GM12878 (cell line): ENCODE results near the gene FAM210A. TPM values are rescaled to one million over a fixed set of nuclear protein-coding genes. Genes with fewer than 3 reads are reported as not detected.
A peak's percentile ranks its signal among the peaks of the same experiment; 100 is the strongest.

ENCODE experiments used
- ATF7 ChIP-seq: fragments of 450-650 bp; IDR thresholded peaks from 2 replicates; pipeline ENCODE4 v1.6.1; 2016; ENCODE audit warnings: low read depth, mild to moderate bottlenecking
- CBX5 ChIP-seq: sonication (generic); IDR thresholded peaks from 2 replicates; pipeline ENCODE4 v1.6.1; 2016; ENCODE audit warnings: low read depth, moderate library complexity, mild to moderate bottlenecking, inconsistent platforms
- CEBPB ChIP-seq, 2 experiments: fragments of 150-350 bp in 1 of 2; IDR thresholded peaks; 2 replicates each; pipeline ENCODE4 v1.6.1; 2012 to 2014; ENCODE audit warnings: low read depth in 2 of 2, low read length in 2 of 2, borderline replicate concordance in 1 of 2, inconsistent platforms in 1 of 2
- CHD2 ChIP-seq: IDR thresholded peaks from 2 replicates; pipeline ENCODE4 v1.6.1; 2011; ENCODE audit warnings: low read depth, low read length, improper control_type of control experiment, borderline replicate concordance
- HDAC6 ChIP-seq: fragments of 200-600 bp; sonication (generic); IDR thresholded peaks from one replicate; pipeline ENCODE4 v1.8.0; 2017; ENCODE audit warnings: antibody characterized with exemption; ENCODE audit not compliant: unreplicated experiment
- KDM1A ChIP-seq: fragments of 200-600 bp; sonication (generic); IDR thresholded peaks from 2 replicates; pipeline ENCODE4 v1.6.1; 2016; ENCODE audit warnings: borderline replicate concordance
- MAX ChIP-seq: IDR thresholded peaks from 2 replicates; pipeline ENCODE4 v1.6.1; 2012; ENCODE audit warnings: low read depth, low read length, improper control_type of control experiment
- MEF2B ChIP-seq: fragments of 450-650 bp; IDR thresholded peaks from 2 replicates; pipeline ENCODE4 v1.6.1; 2018; ENCODE audit warnings: mild to moderate bottlenecking, moderate library complexity; ENCODE audit not compliant: partially characterized antibody, poor library complexity, severe bottlenecking
- NFYB ChIP-seq: IDR thresholded peaks from 2 replicates; pipeline ENCODE4 v1.6.1; 2011; ENCODE audit warnings: low read depth, mild to moderate bottlenecking, low read length, improper control_type of control experiment, moderate library complexity; ENCODE audit not compliant: insufficient read depth
- NRF1 ChIP-seq: conservative IDR thresholded peaks from 2 replicates; pipeline ENCODE4 v1.6.1; 2011; ENCODE audit warnings: mild to moderate bottlenecking, low read depth, low read length, improper control_type of control experiment
- PAX5 ChIP-seq: IDR thresholded peaks from 2 replicates; pipeline ENCODE4 v1.6.1; 2011; ENCODE audit warnings: low read depth, low read length, borderline replicate concordance
- RAD21 ChIP-seq: IDR thresholded peaks from 2 replicates; pipeline ENCODE4 v1.6.1; 2011; ENCODE audit warnings: mild to moderate bottlenecking, low read depth, low read length, moderate library complexity; ENCODE audit not compliant: insufficient read depth
- RUNX3 ChIP-seq: IDR thresholded peaks from 2 replicates; pipeline ENCODE4 v1.6.1; 2012; ENCODE audit warnings: low read length, inconsistent platforms
- SUPT20H ChIP-seq: IDR thresholded peaks from 2 replicates; pipeline ENCODE4 v1.6.1; 2011; ENCODE audit warnings: low read depth, mild to moderate bottlenecking, low read length, moderate library complexity, borderline replicate concordance; ENCODE audit not compliant: control insufficient read depth
- ZBTB11 ChIP-seq: fragments of 450-650 bp; formaldehyde crosslinking; IDR thresholded peaks from 2 replicates; pipeline ENCODE4 v1.5.0; 2022; ENCODE audit warnings: mild to moderate bottlenecking, missing genetic modification characterization
- ZSCAN29 ChIP-seq: fragments of 450-650 bp; IDR thresholded peaks from 2 replicates; pipeline ENCODE4 v1.6.1; 2017; ENCODE audit warnings: mild to moderate bottlenecking, moderate library complexity
- polyA plus RNA-seq, 11 experiments: library from polyadenylated mRNA; depleted of rRNA in 4 of 11; unstranded in 6 of 11; stranded (reverse) in 5 of 11; fragments of >200 nt; fragmentation: Nextera tagmentation in 4 of 11; fragmentation: Illumina TruSeq in 1 of 11; extraction: Ambion mirVana in 4 of 11; extraction: Trizol in 1 of 11; gene quantifications; 1 replicate in 1 of 11; 2 replicates in 10 of 11; pipeline versions ENCODE4 v1.2.1 to v1.2.3, GENCODE V29; 2011 to 2016; ENCODE audit warnings: inconsistent platforms in 2 of 11, missing spikeins in 2 of 11, low read depth in 1 of 11
- total RNA-seq, 4 experiments: library from RNA; depleted of rRNA in 3 of 4; stranded (reverse); fragments of >200 nt in 3 of 4; fragmentation: Illumina TruSeq in 1 of 4; extraction: Trizol in 1 of 4; gene quantifications; 2 replicates each; pipeline versions ENCODE4 v1.2.1 to v1.2.3, GENCODE V29; 2013 to 2021
- TF ChIP-seq, protein P1 (sequence below): IDR thresholded peaks from 2 replicates; pipeline ENCODE4 v1.6.1; 2011; ENCODE audit warnings: mild to moderate bottlenecking, low read depth, low read length, moderate library complexity; ENCODE audit not compliant: insufficient replicate concordance
- TF ChIP-seq, protein P2 (sequence below): fragments of 450-650 bp; formaldehyde crosslinking; IDR thresholded peaks from 2 replicates; pipeline ENCODE4 v1.4.0; 2020; ENCODE audit warnings: mild to moderate bottlenecking, moderate library complexity
- TF ChIP-seq, protein P3 (sequence below): fragments of 450-650 bp; IDR thresholded peaks from 2 replicates; pipeline ENCODE4 v1.6.1; 2017; ENCODE audit warnings: mild to moderate bottlenecking

The FAM210A gene
- total and polyA plus RNA-seq, 10 of the 15 experiments (the other 5 are each of a cell fraction or from before 2014, with no cell fraction given): 10.3 to 56.3 (median 17.7) TPM

DNA sequence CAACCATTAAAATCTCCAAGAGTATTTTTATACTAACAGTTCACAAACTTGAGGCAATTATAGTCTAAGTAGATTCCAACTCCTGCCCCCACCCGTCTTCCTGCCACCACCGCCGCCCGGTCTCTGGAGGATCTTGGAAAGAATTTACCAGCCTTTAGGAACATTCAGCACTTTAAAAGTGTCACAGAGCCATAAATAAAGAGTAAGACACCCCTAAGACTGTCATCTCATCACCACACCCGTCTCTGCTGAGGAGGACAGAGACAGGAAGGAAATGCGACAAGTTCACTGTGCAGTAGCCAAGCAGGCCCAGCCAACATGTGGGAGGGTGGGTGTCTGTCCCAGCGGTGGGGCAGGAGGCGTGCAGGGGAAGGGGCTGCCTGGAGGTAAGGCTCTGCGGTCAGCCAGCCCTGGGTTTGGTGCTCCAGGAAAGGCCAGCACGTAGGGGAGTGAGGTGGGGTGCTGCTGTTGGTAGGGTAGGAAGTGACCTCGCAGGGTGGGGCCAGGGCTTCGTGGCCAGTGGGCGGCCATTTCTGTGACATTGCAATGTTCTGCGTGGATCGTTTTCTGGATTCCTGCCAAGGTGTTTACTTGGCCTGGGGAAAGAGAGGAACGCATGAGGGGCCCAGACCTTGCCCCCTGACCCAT lies 111.6 kb downstream of the FAM210A start (continued):
- TF ChIP-seq, protein P1, sequence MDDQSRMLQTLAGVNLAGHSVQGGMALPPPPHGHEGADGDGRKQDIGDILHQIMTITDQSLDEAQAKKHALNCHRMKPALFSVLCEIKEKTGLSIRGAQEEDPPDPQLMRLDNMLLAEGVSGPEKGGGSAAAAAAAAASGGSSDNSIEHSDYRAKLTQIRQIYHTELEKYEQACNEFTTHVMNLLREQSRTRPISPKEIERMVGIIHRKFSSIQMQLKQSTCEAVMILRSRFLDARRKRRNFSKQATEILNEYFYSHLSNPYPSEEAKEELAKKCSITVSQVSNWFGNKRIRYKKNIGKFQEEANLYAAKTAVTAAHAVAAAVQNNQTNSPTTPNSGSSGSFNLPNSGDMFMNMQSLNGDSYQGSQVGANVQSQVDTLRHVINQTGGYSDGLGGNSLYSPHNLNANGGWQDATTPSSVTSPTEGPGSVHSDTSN: no peak
- no peak for TF ChIP-seq RAD21
- no peak for TF ChIP-seq CBX5
- no peak for TF ChIP-seq NFYB
- peak; percentile 24 for TF ChIP-seq MEF2B
- no peak for TF ChIP-seq ATF7
- no peak for TF ChIP-seq NRF1
- TF ChIP-seq ZBTB11 (CRISPR knock-in tag): no peak
- TF ChIP-seq RUNX3: no peak
- no peak for TF ChIP-seq SUPT20H
- TF ChIP-seq, protein P2, sequence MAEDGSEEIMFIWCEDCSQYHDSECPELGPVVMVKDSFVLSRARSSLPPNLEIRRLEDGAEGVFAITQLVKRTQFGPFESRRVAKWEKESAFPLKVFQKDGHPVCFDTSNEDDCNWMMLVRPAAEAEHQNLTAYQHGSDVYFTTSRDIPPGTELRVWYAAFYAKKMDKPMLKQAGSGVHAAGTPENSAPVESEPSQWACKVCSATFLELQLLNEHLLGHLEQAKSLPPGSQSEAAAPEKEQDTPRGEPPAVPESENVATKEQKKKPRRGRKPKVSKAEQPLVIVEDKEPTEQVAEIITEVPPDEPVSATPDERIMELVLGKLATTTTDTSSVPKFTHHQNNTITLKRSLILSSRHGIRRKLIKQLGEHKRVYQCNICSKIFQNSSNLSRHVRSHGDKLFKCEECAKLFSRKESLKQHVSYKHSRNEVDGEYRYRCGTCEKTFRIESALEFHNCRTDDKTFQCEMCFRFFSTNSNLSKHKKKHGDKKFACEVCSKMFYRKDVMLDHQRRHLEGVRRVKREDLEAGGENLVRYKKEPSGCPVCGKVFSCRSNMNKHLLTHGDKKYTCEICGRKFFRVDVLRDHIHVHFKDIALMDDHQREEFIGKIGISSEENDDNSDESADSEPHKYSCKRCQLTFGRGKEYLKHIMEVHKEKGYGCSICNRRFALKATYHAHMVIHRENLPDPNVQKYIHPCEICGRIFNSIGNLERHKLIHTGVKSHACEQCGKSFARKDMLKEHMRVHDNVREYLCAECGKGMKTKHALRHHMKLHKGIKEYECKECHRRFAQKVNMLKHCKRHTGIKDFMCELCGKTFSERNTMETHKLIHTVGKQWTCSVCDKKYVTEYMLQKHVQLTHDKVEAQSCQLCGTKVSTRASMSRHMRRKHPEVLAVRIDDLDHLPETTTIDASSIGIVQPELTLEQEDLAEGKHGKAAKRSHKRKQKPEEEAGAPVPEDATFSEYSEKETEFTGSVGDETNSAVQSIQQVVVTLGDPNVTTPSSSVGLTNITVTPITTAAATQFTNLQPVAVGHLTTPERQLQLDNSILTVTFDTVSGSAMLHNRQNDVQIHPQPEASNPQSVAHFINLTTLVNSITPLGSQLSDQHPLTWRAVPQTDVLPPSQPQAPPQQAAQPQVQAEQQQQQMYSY: no peak
- TF ChIP-seq MAX: no peak
- TF ChIP-seq PAX5: peak; percentile 49; the same call in 1 of the 2 replicates
- TF ChIP-seq, protein P3, sequence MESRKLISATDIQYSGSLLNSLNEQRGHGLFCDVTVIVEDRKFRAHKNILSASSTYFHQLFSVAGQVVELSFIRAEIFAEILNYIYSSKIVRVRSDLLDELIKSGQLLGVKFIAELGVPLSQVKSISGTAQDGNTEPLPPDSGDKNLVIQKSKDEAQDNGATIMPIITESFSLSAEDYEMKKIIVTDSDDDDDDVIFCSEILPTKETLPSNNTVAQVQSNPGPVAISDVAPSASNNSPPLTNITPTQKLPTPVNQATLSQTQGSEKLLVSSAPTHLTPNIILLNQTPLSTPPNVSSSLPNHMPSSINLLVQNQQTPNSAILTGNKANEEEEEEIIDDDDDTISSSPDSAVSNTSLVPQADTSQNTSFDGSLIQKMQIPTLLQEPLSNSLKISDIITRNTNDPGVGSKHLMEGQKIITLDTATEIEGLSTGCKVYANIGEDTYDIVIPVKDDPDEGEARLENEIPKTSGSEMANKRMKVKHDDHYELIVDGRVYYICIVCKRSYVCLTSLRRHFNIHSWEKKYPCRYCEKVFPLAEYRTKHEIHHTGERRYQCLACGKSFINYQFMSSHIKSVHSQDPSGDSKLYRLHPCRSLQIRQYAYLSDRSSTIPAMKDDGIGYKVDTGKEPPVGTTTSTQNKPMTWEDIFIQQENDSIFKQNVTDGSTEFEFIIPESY: no peak
- no peak for TF ChIP-seq KDM1A
- no peak for TF ChIP-seq CEBPB (IDR thresholded peaks at IDR 0.05; ENCODE audit: borderline replicate concordance in 1 of 2, low read depth in 2 of 2, low read length in 2 of 2)
- 0 out of 2 replicates have a peak, but pooled peaks have one; percentile 27 for TF ChIP-seq CHD2
- TF ChIP-seq ZSCAN29: no peak
- no peak for TF ChIP-seq HDAC6
